ENCODE measurements around the gene SIAH1. TPM values are rescaled to one million over a fixed set of nuclear protein-coding genes. Genes with fewer than 3 reads are reported as not detected.
A peak's percentile ranks its signal among the peaks of the same experiment; 100 is the strongest.
"Not testable (repeated sequence)": the region's sequence is repeated elsewhere in the genome, so short reads cannot be mapped to it uniquely, and the experiment has no call there.

Gene SIAH1, protein sequence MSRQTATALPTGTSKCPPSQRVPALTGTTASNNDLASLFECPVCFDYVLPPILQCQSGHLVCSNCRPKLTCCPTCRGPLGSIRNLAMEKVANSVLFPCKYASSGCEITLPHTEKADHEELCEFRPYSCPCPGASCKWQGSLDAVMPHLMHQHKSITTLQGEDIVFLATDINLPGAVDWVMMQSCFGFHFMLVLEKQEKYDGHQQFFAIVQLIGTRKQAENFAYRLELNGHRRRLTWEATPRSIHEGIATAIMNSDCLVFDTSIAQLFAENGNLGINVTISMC
- polyA plus RNA-seq (ENCODE audit: insufficient read length in 10 of 10): 10 to 100 TPM; 24.9 to 32.5 (median 30.1) TPM
- long read RNA-seq, donor 1, transcript SIAH1-203 (2 exons, 2,147 nt): minor isoform, 10 of 30 reads
- long read RNA-seq, donor 1, transcript SIAH1-202 (1 exons, 3,352 nt): major isoform, 20 of 30 reads
- long read RNA-seq, donor 1, partial matches to known transcripts: 0 of 30 reads
- long read RNA-seq, donor 1, other reads (novel, unspliced or antisense): 0 of 30 reads
- long read RNA-seq, donor 2, transcript SIAH1-203 (2 exons, 2,147 nt): minor isoform, 6 of 24 reads
- long read RNA-seq, donor 2, transcript SIAH1-202 (1 exons, 3,352 nt): major isoform, 18 of 24 reads
- long read RNA-seq, donor 2, partial matches to known transcripts: 0 of 24 reads
- long read RNA-seq, donor 2, other reads (novel, unspliced or antisense): 0 of 24 reads
- long read RNA-seq, donor 3, partial matches to known transcripts: 0 of 1 reads
- long read RNA-seq, donor 3, other reads (novel, unspliced or antisense): 0 of 1 reads
- long read RNA-seq, donor 4, transcript SIAH1-202 (1 exons, 3,352 nt): major isoform, 21 of 29 reads
- long read RNA-seq, donor 4, transcript SIAH1-203 (2 exons, 2,147 nt): minor isoform, 8 of 29 reads
- long read RNA-seq, donor 4, partial matches to known transcripts: 0 of 29 reads
- long read RNA-seq, donor 4, other reads (novel, unspliced or antisense): 0 of 29 reads
- long read RNA-seq, donor 5, transcript SIAH1-202 (1 exons, 3,352 nt): major isoform, 27 of 48 reads
- long read RNA-seq, donor 5, transcript SIAH1-203 (2 exons, 2,147 nt): minor isoform, 21 of 48 reads
- long read RNA-seq, donor 5, partial matches to known transcripts: 0 of 48 reads
- long read RNA-seq, donor 5, other reads (novel, unspliced or antisense): 0 of 48 reads
- long read RNA-seq, donor 6, transcript SIAH1-203 (2 exons, 2,147 nt): minor isoform, 10 of 54 reads
- long read RNA-seq, donor 6, transcript SIAH1-202 (1 exons, 3,352 nt): major isoform, 44 of 54 reads
- long read RNA-seq, donor 6, partial matches to known transcripts: 0 of 54 reads
- long read RNA-seq, donor 6, other reads (novel, unspliced or antisense): 0 of 54 reads
- long read RNA-seq, donor 7, transcript SIAH1-203 (2 exons, 2,147 nt): minor isoform, 11 of 48 reads
- long read RNA-seq, donor 7, transcript SIAH1-202 (1 exons, 3,352 nt): major isoform, 37 of 48 reads
- long read RNA-seq, donor 7, partial matches to known transcripts: 0 of 48 reads
- long read RNA-seq, donor 7, other reads (novel, unspliced or antisense): 0 of 48 reads
- long read RNA-seq, donor 8, transcript SIAH1-202 (1 exons, 3,352 nt): major isoform, 24 of 36 reads
- long read RNA-seq, donor 8, transcript SIAH1-203 (2 exons, 2,147 nt): minor isoform, 12 of 36 reads
- long read RNA-seq, donor 8, partial matches to known transcripts: 0 of 36 reads
- long read RNA-seq, donor 8, other reads (novel, unspliced or antisense): 0 of 36 reads
- long read RNA-seq, donor 9, partial matches to known transcripts: 0 of 5 reads
- long read RNA-seq, donor 9, other reads (novel, unspliced or antisense): 0 of 5 reads

DNA sequence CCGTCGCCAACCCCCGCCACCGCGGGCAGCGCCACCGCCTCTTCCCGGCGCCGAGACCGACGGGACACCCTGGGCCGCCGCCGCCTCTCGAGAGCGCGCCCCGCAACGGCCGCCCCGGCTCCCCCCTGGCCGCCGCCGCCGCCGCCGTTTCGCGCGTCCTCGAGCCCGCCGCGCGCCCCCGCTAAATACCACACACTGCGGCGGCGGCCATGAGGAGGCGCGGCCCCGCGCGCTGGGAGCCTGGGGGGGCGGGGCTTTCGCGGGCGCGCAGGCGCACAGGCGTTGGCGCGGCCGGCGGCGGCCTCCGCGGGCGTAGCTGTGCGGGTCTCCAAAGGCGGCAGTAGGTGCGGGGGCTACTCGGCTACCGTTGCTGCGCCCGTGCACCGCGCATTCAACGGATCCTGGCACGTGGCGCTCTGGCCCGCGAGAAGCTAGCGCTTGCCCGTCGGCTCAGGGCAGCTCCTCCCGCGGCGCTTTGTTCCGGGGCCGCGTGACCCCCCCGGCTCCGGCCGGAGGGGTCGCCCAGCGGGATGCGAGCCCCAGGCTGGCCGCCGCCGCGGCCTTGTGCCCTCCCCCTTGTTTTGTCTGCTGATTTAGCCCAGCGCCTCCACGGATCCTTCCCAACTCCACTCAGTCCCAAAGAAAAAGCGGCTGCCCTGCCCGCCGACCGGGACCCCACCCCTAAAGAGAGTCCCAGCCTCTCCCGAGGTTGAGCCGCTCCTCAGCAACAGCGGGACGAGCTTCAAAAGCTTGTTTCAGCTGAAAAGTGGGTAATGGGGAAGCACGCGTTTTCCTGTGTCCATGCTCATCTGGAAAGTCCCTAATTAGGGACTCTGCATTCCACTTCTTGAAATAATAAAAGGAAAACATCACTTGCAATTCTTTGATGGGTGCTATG, at the start of gene SIAH1:
Gene SIAH1, minus strand, starts transcription at position 161 of the 898 bp plus-strand sequence. CDS start 22,985 bp downstream, outside the sequence.
- peak; percentile 88 to 95 (median 91) for DNase-seq

DNA sequence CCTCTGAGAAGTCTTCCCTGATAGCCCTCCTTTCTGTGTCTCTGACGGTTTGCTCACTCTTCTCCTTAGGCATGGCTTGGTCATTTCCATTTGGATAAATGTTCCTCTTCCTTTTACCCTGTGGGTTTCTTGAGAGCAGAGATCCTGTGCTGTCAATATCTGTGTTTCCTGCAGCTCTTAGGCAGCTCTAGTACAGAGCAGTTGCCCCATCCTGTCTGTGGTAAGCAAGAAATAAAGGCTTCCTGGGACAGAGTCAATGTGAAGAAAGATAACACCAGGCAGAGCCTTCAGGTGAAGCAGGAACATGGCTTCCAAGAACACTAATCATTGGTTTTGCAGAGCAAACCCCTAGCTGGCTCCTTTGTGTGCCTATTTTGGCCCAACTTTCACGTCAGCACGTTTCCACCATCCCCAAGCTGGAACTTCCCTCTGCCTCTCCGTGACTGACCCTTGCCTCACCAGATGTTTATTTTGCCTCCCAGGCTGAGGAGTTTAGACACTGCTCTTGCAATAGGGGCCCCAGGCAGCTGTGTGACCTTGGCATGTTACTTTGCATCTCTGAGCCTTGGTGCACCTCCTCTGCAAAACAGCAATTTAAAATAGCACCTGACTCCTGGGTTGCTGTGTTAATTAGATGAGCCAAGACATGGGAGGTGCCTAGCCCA, 49.6 kb upstream of the SIAH1 start:
- DNase-seq: peak in 1 of 3 donors; percentile 33

DNA sequence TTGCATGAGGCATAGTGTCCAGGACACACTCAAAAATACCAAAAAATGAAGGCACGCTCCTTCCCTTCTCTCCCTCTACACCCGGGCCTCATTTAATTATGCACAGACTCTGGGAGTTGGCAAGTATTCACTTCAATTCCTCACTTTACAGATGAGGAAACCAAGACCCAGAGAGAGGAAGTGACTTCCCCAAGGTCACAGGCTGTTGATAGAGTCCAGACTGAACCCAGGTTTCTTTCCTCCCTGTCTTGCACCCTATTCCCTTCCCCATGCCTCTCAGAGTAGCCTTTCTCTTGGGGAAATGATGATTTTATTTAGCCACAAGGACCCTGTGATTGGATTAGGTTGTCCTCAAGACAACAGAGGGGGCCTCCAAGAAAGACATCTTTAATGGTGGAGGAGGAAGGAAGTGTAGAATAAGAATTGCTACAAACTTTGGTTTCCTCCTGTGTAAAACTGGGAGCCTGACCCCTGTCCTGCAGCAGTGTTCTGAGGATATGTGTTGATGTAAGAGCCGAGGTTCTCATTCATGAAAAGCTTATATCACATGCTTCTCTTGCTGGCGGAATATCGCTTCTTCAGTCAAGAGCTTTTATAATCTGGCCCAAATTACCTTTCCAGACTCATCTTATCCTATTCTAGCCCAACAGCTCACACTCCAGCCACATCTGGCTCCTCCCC, 48.8 kb upstream of the SIAH1 start:
- no peak for DNase-seq

- no peak for DNase-seq
Observed at GRCh38 chr16:48433116-48433849, 48.1 kb upstream of the SIAH1 start.

GRCh38 chr16:48432136-48432535, 46.9 kb upstream of the SIAH1 start:
- DNase-seq: peak in 1 of 3 donors; percentile 22

GRCh38 chr16:48430890-48431289, 45.7 kb upstream of the SIAH1 start:
- no peak for DNase-seq

GRCh38 chr16:48426244-48427141, 41.3 kb upstream of the SIAH1 start:
- no peak for DNase-seq

DNA sequence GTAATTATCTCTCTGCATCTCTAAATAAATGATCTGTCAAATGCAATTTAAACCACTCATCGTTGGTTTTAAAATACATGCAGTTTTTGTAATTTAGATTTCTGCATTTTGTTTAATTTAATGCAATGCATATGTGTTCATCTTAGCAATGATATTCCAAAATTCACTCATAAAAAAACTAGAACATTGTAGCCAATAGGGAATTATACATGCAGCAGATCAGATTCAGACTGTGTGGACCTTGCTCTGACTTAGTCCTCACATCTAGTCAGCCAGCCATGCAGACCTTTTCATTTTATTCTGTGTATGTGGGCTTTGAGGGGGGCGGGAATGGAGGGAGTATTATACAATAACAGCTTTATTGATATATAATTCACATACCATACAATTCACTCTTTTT, 37.3 kb upstream of the SIAH1 start:
- no peak for DNase-seq

DNA sequence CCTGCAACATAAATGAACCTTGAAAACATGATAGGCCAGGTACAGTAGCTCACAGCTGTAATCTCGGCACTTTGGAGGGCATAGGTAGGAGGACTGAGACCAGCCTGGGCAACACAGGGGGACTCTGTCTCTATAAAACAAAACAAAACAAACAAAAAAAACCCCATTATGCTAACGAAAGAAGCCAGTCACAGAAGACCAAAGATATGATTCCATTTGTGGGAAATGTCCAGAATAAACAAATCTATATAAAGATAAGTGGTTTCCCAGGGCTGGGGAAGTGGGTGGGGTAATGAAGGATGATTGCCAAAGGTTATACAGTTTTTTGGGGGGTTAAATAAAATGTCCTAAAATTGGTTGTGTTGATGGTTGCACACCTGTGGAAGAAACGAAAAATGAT, 36.5 kb upstream of the SIAH1 start:
- DNase-seq: no peak

DNA sequence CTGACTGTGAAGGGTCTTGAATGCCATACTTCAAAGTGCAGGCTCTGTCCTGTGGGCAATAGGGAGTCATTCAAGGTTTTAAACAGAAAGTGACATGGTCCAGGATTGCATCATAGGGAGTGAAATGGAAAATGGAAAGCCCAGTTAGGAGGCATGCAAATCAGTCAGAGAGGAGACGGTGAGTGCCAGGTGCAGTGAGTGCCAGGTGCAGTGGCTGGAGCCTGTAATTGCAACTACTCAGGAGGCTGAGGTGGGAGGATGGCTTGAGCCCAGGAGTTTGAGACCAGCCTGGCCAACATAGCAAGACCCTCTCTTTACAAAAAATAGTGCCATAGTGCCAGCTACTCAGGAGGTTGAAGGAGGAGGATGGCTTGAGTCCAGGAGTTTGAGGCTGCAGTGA, 35.2 kb upstream of the SIAH1 start:
- no peak for DNase-seq

- DNase-seq: not testable (repeated sequence)
Observed at GRCh38 chr16:48416617-48417016, 31.4 kb upstream of the SIAH1 start.

DNA sequence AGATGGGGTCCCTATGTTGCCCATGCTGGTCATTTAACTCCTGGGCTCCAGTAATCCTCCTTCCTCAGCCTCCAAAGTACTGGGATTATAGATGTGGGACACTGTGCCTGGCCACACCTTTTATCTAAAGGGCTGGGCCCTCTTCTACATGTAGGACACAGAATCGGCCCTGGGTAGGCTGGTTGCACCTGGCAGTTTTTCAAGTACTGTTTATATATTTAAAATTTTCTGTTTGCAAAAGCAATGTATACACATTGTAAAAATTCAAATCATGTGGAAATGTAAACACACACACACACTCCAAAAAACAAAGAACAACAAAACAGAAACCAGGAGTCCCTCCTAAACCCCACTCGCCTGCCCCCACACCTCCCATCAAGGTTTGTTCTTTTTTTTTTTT, 28.1 kb upstream of the SIAH1 start:
- DNase-seq: no peak

- peak in 1 of 3 donors; percentile 62 for DNase-seq
Observed at GRCh38 chr16:48409839-48410632, 24.8 kb upstream of the SIAH1 start.

DNA sequence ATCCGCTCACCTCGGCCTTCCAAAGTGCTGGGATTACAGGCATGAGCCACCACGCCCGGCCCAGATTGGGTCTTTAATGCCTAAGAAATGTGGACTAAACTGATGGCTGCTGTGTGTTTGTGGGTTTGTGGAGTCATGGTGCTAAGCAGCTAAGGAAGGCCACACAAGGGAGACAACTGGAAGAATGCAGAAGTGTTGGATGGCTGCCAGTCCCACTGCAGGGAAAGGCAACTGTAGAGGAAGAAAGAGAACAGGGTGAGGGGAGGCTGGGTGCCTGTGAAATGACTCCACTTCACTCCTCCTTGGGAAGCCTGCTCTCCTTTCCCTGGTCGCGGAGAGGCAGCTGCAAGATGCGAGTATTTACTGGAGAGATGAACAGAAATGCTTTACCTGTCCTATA, 23.5 kb upstream of the SIAH1 start:
- DNase-seq: peak; percentile 20 to 80 (median 51)

DNA sequence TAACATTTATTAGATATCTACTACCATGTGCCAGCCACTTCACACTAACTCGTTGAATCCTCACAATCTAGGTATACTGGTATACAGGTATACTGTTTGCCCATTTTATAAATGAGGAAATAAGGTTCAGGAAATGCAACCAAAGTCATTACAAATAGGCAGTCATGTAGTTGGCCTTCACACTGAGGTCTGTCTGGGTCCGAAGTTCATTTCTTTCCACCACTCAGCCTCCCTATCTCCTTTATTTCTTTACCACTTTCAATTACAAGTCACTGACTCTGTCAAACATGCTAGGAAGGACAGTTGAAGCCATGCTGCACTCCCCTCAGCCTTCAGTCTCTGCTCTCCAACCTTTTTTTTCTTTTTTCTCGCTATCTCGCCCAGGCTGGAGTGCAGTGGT, 20.7 kb upstream of the SIAH1 start:
- no peak for DNase-seq

GRCh38 chr16:48405153-48405552, 19.9 kb upstream of the SIAH1 start:
- no peak for DNase-seq
